HG03139 (cell line): ENCODE data around the gene ZNF837.

ENCODE experiments used
- ATAC-seq: cut with Tn5 transposase; IDR thresholded peaks from one replicate; pipeline ENCODE4 v1.9.1; 2021; ENCODE audit not compliant: unreplicated experiment

Gene ZNF837

DNA sequence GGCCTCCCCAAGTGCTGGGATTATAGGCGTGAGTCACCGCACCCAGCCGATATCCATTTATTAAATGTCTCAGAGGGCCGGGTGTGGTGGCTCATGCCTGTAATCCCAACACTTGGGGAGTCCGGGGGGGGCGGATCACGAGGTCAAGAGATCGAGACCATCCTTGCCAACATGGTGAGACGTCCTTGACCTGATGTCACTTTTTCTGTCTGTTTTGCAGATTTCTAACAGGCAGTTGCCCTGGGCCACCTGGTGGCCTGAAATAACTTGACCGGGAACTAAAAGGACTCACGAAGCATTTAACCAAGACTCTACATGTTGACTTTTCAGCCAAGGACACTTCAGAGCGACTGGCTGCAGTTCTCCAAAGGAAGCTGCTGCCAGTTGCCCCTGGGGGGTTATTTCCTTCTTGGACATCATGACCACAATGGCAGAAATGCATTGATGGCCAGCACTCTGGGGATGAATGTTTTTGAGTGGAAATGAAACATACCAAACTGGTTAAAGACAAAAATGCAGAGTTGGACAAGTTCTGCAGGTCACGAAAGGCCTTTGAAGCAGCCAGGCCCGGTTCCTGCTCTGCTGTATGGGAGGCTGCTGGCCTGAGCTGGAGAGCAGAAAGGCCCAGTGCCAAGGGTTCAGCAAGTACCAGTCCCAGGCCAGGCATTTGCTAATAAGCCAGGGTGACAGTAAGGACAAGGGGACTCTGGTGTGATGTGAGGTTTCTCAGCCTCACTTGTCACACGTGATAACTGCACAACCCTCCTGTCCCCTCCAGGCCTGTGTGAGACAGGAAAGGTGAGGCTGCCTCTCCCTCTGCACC lies 8.3 kb downstream of the ZNF837 start:
- ATAC-seq = no peak

DNA sequence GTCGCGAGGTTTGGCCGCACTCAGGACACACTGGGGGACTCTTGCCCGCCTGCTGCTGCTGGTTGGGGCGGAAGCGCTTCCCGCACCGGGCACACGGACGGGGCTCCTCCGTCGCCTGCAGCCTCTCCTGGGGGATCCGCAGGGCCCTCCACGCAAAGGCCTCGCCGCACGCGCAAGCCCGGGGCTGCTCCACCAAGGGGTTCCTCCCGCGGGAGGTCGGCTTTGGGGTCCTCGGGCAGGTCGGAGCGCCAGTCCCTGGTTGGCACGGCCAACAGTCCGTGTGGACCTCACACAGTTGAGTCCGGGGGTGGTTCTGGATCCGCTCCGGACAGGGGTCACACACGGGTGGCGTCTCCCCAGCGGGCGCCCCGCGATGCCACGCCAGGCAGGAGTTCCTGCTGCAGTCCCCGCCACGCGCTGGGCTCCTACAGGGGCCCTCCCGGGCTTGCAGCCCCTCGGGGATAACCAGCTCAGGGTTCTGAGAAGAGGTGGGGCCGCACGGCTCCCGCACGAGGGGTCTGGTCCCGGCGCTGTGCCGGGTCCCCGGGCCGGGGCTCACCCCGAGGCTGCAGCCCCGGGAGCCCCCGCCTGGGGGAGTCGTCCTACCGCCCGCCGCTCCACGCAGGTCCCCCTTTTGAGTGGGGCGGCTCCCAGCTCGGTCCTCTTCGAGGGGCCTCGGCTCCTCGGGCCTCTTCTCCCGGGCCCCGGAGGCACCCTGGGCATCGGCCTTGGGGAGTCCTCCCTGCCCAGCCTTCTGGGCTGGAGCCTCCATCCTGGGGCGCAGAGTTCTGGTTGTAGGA lies 12.1 kb downstream of the ZNF837 start:
- ATAC-seq = no peak

DNA sequence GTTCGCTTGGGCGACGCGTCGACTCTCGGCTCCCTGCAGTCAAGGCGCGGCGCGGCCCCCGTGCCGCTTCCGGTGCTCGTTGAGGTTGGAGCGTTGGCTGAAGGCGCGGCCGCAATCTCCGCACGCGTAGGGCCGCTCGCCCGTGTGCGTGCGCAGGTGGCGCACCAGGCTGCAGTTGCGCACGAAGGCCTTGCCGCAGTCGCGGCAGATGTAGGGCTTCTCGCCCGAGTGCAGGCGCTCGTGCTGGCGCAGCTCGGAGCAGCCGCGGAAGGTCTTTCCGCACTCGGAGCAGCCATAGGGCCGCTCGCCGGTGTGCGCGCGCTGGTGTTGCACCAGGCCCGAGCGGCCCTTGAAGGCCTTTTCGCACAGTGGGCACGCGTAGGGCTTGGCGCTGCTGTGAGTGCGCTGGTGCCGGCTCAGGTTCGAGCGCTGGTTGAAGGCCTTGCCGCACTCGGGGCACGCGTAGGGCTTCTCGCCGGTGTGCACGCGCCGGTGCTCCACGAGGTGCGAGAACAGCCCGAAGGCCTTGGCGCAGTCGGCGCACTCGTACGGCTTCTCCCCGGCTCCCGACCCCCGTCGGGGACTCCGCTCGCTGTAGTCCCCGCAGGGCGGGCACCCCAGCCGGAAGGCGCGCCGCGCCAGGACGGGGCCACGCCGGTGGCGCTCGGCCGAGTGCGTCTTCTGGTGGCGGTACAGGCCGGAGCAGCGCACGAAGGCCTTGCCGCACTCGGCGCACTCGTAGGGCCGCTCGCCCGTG lies 13.0 kb downstream of the ZNF837 start:
- no peak for ATAC-seq

GRCh38 chr19:58366585-58367430 lies 14.0 kb downstream of the ZNF837 start:
- ATAC-seq = no peak

- no peak for ATAC-seq
Observed at GRCh38 chr19:58364146-58364545, 16.7 kb downstream of the ZNF837 start.

DNA sequence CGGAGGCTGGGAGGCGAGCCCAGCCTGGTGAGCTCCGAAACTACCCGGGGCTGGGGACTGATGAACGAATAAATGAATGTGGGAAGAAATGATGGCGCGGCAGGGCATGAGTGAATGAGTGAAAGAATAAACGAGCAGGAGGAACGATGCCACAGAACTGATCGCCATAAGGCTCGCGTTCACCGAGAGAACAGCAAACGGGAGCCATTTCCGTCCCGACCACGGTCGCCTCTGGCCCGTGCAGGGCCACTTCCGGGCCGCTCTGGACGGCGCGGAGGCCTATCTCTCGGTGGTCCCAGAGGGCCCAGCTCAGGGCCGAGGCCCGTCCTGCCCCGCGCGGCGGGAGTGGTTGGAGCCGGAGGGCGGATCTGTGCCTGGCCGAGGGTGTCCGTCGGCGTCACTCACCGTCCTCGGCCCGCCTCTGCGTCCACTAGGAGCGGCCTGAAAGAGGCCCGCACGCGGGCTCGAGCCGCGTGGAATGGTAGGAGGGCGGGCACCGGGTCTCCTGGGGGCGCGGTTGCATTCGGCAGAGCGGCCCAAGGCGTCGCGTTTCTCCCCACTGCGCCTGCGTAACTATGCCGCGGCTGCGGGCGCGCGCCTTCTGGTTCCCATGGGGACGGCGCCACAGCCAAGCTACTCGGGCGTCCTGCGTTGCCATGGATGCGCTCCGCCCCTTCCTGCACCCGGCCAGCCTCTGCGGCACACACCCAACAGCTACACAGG lies 18.4 kb downstream of the ZNF837 start, which contains the start of gene ZNF497:
ZNF497 (minus strand) TSS at position 480 of the 723 bp plus-strand sequence. CDS start 5,116 bp downstream, outside the sequence.
- ATAC-seq = peak; percentile 74

- peak; percentile 12 for ATAC-seq
Observed at GRCh38 chr19:58361900-58362271, 18.9 kb downstream of the ZNF837 start.

DNA sequence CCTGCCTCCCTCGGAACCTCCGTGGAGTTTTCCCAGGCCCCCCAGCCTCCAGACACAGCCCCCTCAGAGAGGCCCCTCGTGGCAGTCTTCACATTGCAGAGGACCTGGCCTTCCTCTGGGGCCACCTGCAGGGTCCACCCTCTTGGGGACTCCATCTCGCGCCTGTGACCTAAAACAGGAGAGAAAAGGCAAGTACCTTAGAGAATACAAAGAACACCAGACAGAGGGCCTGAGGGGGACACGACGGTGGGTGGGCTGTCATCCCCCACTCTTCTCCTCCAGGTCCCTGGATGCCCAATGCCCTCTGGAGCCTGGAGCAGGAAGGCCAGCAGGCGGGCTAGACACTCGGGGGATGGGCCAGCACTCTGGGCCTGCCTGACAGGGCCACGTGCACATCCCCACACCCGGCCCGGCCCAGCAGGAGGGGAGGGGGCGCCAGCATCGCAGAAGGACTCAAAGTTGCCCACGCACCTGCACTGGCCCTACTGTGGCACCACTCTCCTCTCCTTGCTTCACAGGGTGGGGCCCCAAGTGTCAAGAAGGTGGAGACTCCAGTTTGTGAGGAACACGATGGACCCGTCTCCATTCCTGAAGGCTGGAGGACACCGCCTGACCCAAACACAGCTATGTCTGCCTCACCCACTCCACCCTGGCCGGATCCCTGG lies 23.2 kb downstream of the ZNF837 start:
- no peak for ATAC-seq

GRCh38 chr19:58356766-58357480 lies 23.9 kb downstream of the ZNF837 start:
- ATAC-seq = no peak

- no peak for ATAC-seq
Observed at GRCh38 chr19:58355908-58356765, 24.7 kb downstream of the ZNF837 start.

- no peak for ATAC-seq
Observed at GRCh38 chr19:58355215-58355796, 25.5 kb downstream of the ZNF837 start.

DNA sequence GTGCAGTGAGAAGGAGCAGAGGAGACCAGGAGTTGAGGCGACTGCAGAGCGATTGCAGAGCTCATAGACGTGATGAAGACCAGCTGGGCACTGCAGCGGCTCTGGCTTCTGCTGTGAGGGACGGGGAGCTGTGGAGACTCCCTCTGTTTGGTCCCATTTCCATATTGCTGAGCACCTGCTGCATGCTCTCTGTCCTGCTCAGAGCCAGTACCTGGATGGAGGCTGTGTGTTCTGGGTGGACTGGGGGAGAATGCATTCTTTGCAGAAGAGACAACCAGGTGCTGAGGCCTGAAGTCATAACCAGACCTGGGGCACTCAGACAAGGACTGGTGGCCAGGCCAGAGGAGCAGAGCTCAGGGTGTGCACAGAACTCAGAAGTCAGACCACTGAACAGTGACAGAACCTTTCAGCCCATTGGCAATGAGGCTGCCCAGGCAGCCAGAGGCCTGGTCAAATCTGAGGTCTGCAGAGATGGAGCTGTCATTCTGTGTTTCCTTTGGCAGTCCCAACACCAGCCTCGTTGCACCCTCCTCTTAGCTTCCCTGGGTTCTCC lies 26.3 kb downstream of the ZNF837 start:
- no peak for ATAC-seq

DNA sequence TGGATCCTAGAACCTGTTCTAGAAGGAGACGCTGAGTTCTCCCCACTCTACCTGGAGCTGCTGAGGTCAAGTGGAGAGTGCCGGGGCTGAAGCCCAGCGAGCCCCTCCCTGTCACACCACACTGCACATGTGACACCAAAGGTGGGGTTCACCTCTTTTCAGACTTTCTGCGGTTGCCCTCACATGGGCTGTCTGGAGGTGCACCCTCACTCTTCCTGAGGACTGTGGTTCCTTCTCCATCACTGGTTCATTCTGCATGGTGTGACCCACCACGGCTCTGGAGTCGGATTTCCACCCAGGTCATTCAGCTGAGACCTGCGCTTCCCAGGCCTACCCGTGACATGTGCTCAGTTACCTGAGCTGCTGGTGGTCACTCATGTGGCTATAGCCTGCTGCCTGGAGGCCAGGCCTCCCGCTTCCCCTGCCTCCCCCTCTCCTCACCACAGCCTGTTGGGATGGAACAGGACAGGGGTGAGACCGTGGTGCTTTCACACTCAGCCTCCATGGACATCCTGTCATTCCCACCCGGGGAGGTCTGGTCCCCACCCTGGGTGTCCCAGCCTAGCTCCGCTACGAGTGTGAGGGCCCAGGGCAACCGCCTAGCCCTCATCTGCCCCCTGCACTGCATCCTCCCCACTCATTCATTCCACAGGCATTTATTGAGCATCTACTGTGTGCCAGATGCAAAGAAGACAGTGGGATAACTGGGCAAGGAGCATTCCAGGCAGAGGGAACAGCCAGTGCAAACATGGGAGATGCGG lies 26.9 kb downstream of the ZNF837 start:
- ATAC-seq = no peak

- ATAC-seq = no peak
Observed at GRCh38 chr19:58352760-58353671, 27.8 kb downstream of the ZNF837 start, which contains the start of gene A1BG. A1BG (minus strand) TSS chr19:58353492; CDS start chr19:58353437, 55 bp downstream.
